Caki2 (cell line): ENCODE results near the gene CLCF1. TPM values are rescaled to one million over a fixed set of nuclear protein-coding genes. Genes with fewer than 3 reads are reported as not detected.
A peak's percentile ranks its signal among the peaks of the same experiment; 100 is the strongest.

Experiments
- DNase-seq: peaks from one replicate; pipeline ENCODE4 v3.0.0-alpha.2; 2015; ENCODE audit warnings: low read depth
- in situ Hi-C: cut with HindIII; loops from 2 replicates; pipeline ENCODE4 v1.10.0; 2016; ENCODE audit warnings: low sequenced_read_pairs, low pct_unique_long_range_greater_than_20kb, mixed read lengths
- total RNA-seq: library from RNA; depleted of rRNA; stranded (reverse); fragments of >200 nt; shearing (Covaris generic); gene quantifications from 2 replicates; pipeline ENCODE4 v1.2.3, GENCODE V29; 2014; ENCODE audit warnings: low replicate concordance; rRNA removed

The CLCF1 gene
- total RNA-seq: 6.5 and 13.4 TPM in 2 replicates

DNA sequence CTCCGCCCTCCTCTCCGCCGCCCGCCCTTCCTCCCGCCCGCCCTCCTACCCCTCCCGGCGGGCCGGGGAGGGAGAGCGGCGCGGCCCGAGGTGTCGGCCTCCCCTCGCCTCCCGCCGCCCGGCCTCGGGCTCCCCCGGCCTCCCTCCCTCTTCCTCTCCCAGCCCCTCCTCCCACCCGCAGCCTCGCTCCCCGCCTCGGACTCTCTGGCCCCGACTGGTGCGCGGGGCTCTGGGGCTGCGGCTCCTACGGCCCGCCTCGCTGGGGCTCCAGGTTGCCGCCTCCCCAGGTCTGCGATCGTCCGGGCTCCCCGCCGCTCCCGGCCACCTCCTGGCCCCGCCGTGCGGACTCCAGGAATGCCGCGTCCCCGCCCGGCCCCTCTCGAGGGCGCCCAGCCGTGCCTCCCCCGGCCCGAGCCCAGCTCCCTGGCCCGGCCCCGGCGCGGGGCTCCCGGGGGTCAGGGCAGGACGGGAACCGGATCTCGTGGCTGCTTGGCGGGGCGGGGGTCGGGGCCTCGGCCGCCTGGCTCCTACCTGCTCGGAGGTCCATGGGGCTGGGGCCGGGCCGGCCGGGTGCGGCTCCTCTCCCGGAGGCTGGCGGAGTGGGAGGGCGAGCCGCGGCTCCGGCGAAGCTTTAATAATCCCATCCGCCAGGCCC is at the start of gene CLCF1:
Gene CLCF1 (minus strand): TSS at position 606 of the 655 bp plus-strand sequence. CDS start 59 bp downstream, at position 547.
- DNase-seq: peak; percentile 40
- in situ Hi-C loops: no loop called here

DNA sequence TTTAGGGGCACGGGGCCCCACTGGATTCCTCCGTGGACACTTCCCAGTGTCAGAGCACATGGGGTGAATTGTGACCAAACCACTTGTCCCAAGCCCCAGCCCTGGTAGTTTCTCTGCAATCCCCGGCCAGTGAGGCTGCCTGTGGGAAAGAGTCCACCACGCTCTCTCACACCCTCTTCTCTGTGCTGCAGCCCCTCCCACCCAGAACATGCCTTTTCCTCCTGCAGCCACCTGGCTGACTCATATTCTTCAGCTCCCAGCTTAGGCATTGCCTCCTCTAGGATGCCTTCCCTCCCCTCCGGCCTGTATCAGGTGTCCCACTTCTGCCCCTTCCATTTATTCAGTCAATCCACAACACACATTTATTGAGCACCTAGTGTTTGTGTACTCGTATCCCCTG is 49.5 kb upstream of the CLCF1 start:
- peak; percentile 22 for DNase-seq

DNA sequence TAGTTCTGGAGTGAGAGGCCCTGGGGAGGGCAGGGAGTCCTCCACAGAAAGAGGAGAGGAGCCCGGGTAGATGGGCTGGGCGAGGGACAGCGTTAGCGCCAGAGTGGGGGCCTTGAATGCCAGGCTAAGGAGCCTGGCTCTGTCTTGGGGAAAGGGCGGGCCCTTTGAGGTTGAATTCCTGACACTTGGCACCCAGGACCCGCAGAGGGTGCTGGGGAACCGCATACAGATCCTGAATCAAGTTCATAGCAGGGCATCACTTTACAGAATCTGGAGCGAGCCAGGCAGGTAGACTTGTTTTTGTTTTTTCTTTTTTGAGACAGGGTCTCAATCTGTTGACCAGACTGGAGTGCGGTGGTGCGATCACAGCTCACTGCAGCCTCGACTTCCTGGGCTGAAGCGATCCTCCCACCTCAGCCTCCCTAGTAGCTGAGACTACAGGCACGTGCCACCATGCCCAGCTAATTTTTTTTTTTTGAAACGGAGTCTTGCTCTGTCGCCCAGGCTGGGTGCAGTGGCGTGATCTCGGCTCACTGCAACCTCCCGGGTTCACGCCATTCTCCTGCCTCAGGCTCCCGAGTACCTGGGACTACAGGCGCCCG is 48.1 kb upstream of the CLCF1 start:
- in situ Hi-C loops: no loop called here
- no peak for DNase-seq

More for the DNA sequence above, 49.5 kb upstream of the CLCF1 start:
- in situ Hi-C loops: no loop called here

DNA sequence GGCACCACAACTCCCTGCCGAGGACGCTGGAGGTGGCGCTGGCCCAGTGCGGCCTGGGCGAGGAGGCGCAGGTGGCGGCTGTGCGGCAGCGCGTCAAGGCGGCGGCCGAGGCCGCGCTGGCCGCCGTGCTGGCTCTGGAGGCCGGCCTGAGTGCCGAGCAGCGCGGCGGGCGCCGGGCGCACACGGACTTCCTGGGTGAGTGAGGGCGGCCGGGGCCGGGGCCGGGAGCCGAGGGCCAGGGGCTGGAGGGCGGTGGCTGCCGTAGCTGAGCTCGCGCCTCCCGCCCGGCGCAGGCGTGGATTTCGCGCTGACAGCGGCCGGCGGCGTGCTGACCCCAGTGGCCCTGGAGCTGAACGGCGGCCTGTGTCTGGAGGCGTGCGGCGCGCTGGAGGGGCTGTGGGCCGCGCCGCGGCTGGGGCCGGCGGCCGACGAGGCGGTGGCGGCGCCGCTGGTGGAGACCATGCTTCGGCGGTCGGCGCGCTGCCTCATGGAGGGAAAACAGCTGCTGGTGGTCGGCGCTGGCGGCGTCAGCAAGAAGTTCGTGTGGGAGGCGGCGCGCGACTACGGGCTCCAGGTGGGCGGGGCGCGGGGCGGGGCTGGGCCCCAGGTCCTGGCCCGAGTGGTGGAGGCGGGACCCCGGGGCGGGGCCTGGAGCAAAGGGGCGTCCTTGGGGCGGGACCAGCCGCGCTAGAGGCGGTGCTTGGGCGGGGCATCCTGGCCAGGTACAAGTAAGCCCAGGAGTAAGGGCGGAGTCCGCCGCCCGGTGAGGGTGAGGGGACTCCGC is 47.4 kb upstream of the CLCF1 start:
- peak; percentile 79 for DNase-seq
- in situ Hi-C loops: no loop called here

- in situ Hi-C loops: no loop called here
- no peak for DNase-seq
Measured at GRCh38 chr11:67420147-67420645, 46.8 kb upstream of the CLCF1 start.

GRCh38 chr11:67419325-67420049 is 46.1 kb upstream of the CLCF1 start:
- no peak for DNase-seq
- in situ Hi-C loops: no loop called here

DNA sequence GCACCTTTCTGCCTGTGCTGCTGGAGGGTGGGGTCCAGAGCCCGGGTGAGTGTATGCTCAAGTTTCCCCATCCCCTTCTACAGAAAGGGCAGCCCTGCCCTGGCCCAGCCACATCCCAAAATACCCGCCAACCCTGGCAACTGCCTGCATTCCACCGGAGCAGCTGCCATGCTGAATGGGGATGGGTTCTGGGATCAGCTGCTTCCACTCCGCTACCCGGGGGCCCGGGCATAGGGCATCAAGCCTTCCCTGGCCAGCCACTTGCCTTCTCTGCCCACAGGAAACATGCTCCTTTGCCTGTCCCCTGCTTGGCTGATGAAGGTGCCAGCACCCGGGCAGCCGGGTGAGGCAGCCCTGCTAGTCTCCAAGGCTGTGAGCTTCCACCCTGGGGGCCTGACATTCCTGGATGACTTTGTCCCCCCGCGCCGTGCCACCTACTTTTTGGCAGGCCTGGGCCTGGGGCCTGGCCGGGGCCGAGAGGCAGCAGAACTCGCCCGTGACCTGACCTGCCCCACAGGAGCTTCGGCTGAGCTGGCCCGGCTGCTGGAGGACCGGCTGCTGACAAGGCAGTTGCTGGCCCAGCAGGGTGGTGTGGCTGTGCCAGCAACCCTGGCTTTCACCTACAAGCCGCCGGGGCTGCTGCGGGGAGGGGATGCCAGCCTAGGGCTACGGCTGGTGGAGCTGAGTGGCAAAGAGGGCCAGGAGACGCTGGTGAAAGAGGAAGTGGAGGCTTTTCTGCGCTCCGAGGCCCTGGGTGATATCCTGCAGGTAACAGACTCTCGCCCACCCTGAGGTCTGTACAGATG is 45.3 kb upstream of the CLCF1 start:
- in situ Hi-C loops: no loop called here

GRCh38 chr11:67417425-67417824 is 44.0 kb upstream of the CLCF1 start:
- in situ Hi-C loops: no loop called here
- DNase-seq: no peak

More for the DNA sequence above, 45.3 kb upstream of the CLCF1 start:
- DNase-seq: no peak

GRCh38 chr11:67416416-67417335 is 43.3 kb upstream of the CLCF1 start:
- in situ Hi-C loops: no loop called here
- peak; percentile 30 for DNase-seq

GRCh38 chr11:67415501-67416304 is 42.3 kb upstream of the CLCF1 start, which contains the start of gene CARNS1:
Gene CARNS1, plus strand, starts transcription at chr11:67415678. Its CDS starts 522 bp downstream, at chr11:67416200.
- in situ Hi-C loops: no loop called here
- DNase-seq: no peak

GRCh38 chr11:67413266-67413849 is 40.0 kb upstream of the CLCF1 start:
- DNase-seq: no peak
- in situ Hi-C loops: no loop called here

- in situ Hi-C loops: no loop called here
- no peak for DNase-seq
Measured at GRCh38 chr11:67412495-67413179, 39.2 kb upstream of the CLCF1 start.

GRCh38 chr11:67411785-67412152 is 38.4 kb upstream of the CLCF1 start:
- in situ Hi-C loops: no loop called here
- no peak for DNase-seq

GRCh38 chr11:67410984-67411784 is 37.8 kb upstream of the CLCF1 start:
- DNase-seq: no peak
- in situ Hi-C loops: no loop called here
